Breast epithelium (tissue), 3 donors: ENCODE data around the gene ADAMTS3.

Experiments used
- CTCF ChIP-seq, 3 donors: fragments of 450-650 bp; IDR thresholded peaks; one replicate each; pipeline ENCODE4 v1.5.1; 2016 to 2017; ENCODE audit warnings: antibody characterized with exemption in 3 of 3, mild to moderate bottlenecking in 3 of 3, moderate library complexity in 3 of 3
- POLR2A ChIP-seq: fragments of 450-650 bp; IDR thresholded peaks from one replicate; pipeline ENCODE4 v1.6.1; 2016; ENCODE audit warnings: antibody characterized with exemption, mild to moderate bottlenecking, moderate library complexity

GRCh38 chr4:72567821-72568675, 973 bp downstream of the ADAMTS3 start:
- TF ChIP-seq CTCF (IDR thresholded peaks at IDR 0.05) = peak in 1 of 3 donors; percentile 27
- peak; percentile 21 for TF ChIP-seq POLR2A
